Retina (tissue), 1 donor: ENCODE results near the gene LRP2.
"Not testable (repeated sequence)": the region's sequence is repeated elsewhere in the genome, so short reads cannot be mapped to it uniquely, and the experiment has no call there.

Experiments
- DNase-seq: peaks from one replicate; pipeline ENCODE4 v3.0.0-alpha.2; 2016

The LRP2 gene

GRCh38 chr2:169362118-169362893 is at the start of gene LRP2:
LRP2 (minus strand) TSS chr2:169362534; CDS start chr2:169362399, 135 bp downstream.
- peak; percentile 92 for DNase-seq

- no peak for DNase-seq
Measured at GRCh38 chr2:169406891-169407290, 44.6 kb upstream of the LRP2 start.

- DNase-seq: not testable (repeated sequence)
Measured at GRCh38 chr2:169399491-169399890, 37.2 kb upstream of the LRP2 start.

GRCh38 chr2:169397697-169398096 is 35.4 kb upstream of the LRP2 start:
- peak; percentile 13 for DNase-seq

- no peak for DNase-seq
Measured at GRCh38 chr2:169395821-169396374, 33.6 kb upstream of the LRP2 start.

GRCh38 chr2:169393068-169393590 is 30.8 kb upstream of the LRP2 start:
- DNase-seq: no peak

GRCh38 chr2:169391236-169391635 is 28.9 kb upstream of the LRP2 start:
- no peak for DNase-seq

GRCh38 chr2:169388161-169388560 is 25.8 kb upstream of the LRP2 start:
- no peak for DNase-seq

- no peak for DNase-seq
Measured at GRCh38 chr2:169386722-169387121, 24.4 kb upstream of the LRP2 start.

GRCh38 chr2:169384816-169385215 is 22.5 kb upstream of the LRP2 start:
- no peak for DNase-seq

- no peak for DNase-seq
Measured at GRCh38 chr2:169372561-169372960, 10.2 kb upstream of the LRP2 start.

GRCh38 chr2:169366066-169366465 is 3.7 kb upstream of the LRP2 start:
- no peak for DNase-seq

GRCh38 chr2:169365029-169365480 is 2.7 kb upstream of the LRP2 start:
- DNase-seq: no peak

GRCh38 chr2:169363560-169364150 is 1.3 kb upstream of the LRP2 start:
- DNase-seq: peak; percentile 82

- no peak for DNase-seq
Measured at GRCh38 chr2:169362894-169363559, 693 bp upstream of the LRP2 start.

- peak; percentile 86 for DNase-seq
Measured at GRCh38 chr2:169361706-169362117, 622 bp downstream of the LRP2 start.

- peak; percentile 82 for DNase-seq
Measured at GRCh38 chr2:169360984-169361705, 1.2 kb downstream of the LRP2 start.

GRCh38 chr2:169358016-169358415 is 4.3 kb downstream of the LRP2 start:
- no peak for DNase-seq

GRCh38 chr2:169354244-169354643 is 8.1 kb downstream of the LRP2 start:
- DNase-seq: no peak

GRCh38 chr2:169351725-169352124 is 10.6 kb downstream of the LRP2 start:
- DNase-seq: no peak

- no peak for DNase-seq
Measured at GRCh38 chr2:169349535-169349934, 12.8 kb downstream of the LRP2 start.

GRCh38 chr2:169348321-169349024 is 13.9 kb downstream of the LRP2 start:
- DNase-seq: peak; percentile 44
